ENCODE measurements around the gene THOP1.

- TF ChIP-seq CTCF (conservative IDR thresholded peaks at IDR 0.05; ENCODE audit: low read depth, low read length) (no peak), EZH2phosphoT487 (IDR thresholded peaks at IDR 0.05; ENCODE audit: borderline replicate concordance, low read length) (no peak)
These were observed 34.9 kb downstream of the THOP1 start for GRCh38 chr19:2820112-2820702.
